Measurements from ENCODE around the gene TRAF4.

TRAF4 gene

DNA sequence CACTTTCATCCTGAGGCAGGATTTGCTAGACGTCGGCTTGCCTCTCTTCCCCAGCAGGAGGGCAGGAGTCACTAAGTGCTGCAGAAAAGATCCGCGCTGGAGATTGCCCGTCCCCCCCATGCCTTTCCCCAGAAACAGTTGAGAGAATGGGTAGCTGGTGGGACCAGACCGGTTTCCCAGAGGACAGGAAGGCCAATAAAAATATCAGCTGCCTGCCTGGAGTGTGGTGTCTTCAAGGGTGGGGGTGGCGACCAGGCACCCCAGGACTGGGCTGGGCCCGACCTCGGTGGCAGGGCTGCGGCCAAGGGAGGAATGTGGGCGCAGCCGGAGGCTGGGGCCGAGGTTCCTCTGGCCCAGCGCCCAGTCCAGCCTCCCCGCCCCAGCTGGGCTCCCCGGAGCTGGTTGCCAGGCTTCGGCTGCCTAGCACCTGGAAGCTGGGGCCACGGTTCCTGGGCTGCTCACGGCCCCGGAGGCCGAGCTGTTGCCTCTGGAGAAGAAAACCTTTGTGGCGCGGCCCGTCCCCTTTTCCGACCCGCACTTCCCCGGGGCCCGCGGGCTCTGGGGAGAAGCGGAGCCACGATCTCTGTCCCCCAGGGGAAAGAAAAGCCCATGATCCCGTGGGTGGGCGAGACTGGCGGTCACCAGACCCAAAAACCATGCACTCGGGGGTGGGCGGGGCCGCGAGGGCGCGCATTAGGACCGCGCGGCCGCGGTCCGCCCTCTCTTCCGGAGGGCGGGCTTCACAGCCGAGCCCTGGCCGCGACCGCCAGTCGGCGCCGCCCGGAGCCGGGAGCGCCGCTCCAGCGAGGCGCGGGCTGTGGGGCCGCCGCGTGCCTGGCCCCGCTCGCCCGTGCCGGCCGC, at the start of gene TRAF4:
TRAF4 (plus strand) TSS at position 769 of the 861 bp plus-strand sequence. CDS start 102 bp downstream, outside the sequence.
- DNase-seq, result peak; percentile 99

DNA sequence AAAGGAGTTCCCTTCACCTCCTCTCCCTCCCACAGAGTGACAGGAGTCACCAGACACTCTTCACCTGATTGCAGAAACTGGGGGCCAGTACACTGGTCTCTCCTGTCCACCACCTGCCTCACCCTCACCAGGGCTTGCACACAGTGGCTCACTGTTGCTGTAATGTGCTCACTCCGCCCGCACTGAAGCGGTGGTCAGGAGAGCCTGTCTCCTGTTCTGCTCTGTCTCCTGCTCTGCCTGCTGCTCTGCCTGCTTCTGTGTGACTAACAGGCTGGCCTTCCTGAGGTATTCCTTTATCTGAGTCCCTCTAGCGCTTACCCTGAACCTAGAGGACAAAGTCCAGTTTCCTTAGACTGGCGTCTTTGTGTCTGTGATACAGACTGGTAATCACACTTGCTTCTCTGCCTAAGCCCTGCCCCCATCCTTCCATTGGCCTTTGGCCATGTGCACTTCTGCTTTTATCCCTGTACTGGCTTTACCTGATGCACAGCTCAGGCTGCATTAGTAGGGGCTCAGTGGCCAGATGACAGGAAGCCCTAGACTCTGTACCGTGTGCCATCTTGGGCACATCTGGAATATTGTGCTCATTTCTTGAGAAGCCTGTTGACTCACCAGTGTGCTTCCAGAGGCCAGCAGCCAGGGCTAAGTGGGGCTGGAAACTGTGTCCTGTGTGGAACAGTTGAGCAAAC, 45.4 kb upstream of the TRAF4 start:
- no peak for DNase-seq

DNA sequence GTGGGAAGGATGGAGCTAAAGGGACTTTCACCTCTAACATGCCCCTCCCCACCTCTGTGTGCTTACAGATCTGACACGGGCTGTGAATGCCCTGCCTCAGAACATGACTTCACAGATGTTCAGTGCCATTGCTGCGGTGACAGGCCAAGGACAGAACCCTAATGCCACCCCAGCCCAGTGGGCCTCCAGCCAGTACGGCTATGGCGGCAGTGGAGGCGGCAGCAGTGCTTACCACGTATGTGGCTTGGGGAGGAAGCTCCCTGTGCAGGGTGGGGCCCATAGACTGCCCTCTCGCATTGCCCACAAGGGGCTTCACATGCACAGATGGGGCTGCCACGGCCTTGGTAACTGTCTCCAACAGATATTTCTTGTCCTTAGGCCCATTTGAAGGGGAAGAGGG, 43.5 kb upstream of the TRAF4 start:
- no peak for DNase-seq

- DNase-seq, result peak; percentile 56
These were observed 42.9 kb upstream of the TRAF4 start for GRCh38 chr17:28700830-28701492.

DNA sequence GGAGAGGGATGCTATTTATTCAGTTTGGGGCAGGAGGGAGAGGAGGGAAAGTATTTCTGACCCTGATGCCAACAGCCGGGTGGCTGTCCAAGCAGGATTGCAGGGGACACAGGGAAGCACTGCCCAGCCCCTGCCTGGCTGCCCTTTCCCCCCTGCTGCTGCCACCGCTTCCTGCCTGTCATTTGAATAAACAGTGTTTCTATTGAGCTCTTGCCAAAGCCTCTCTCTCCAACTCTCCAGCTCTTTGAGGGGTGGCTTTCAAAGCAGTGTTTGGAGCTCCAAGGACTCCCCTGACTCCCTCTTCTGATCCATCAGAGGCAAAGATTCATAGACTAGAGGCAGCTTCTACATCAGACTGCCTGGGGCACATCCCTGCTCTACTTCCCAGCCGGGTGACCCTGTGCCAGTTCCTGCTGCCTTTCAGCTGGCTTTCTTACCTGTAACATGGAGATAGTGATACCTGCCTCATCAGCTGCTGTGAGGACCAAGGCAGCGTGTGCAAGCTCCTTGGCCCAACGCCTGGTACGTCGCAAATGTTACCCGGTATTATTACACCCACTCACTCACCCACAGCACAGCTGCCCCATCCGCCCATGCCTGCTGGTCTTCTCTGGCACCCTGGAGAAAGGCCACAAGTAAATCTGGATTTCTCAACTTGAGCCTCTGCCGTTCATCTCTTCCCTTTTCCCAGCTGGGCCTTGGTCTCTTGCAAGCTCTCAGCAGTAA, 41.6 kb upstream of the TRAF4 start:
- no peak for DNase-seq

DNA sequence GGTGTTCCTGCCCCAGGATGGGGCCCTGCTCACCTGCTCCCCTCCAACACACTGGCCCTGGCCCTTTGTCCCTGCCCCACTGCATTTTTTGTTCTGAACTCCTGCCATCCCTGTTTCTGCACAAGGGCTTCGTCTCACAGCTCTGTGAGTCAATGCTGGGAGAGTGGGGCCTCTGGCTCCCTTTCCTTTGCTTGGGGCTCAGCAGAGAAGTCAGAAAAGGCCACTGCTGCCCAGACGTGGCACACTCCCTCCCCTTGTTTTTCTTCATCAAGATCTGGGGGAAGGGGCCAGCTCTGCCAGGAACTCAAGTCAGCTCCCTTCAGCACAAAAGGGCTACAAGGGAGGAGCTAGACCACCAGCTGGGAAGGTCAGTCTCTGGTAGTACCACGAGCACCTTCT, 41.1 kb upstream of the TRAF4 start:
- DNase-seq, result peak; percentile 55

GRCh38 chr17:28703552-28704218, 40.1 kb upstream of the TRAF4 start:
- no peak for DNase-seq

GRCh38 chr17:28704219-28704858, 39.5 kb upstream of the TRAF4 start:
- no peak for DNase-seq

- no peak for DNase-seq
These were observed 38.6 kb upstream of the TRAF4 start for GRCh38 chr17:28705074-28705659.

DNA sequence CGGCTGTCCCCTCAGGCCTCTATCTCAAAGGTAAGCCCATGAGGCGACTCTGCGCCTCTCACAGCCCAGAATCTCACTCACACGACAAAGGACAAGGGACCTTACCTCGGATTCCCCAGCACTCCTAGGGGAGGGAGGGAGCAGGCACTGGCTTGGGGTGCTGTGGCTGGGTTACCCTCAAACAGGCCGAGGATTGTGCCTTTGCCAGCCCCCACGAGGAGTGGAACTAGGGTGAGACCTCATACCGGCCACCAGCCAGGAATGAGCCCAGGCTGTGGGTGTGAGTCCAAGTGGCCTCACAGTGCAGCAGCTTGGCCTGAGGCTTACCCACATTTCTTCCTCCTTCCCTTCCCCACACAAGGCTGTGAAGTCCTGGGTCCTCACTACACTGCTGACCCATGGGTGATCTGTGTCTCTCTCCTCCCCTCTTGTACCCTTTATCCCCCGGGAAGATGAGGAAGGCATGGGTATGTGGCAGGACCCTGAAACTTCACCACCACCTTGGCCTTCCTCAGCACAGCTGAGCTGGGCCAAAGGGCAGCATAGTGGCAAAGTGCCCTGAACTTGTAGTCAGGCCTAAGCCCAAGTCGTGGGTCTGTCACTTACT, 38.0 kb upstream of the TRAF4 start:
- DNase-seq, result peak; percentile 55

DNA sequence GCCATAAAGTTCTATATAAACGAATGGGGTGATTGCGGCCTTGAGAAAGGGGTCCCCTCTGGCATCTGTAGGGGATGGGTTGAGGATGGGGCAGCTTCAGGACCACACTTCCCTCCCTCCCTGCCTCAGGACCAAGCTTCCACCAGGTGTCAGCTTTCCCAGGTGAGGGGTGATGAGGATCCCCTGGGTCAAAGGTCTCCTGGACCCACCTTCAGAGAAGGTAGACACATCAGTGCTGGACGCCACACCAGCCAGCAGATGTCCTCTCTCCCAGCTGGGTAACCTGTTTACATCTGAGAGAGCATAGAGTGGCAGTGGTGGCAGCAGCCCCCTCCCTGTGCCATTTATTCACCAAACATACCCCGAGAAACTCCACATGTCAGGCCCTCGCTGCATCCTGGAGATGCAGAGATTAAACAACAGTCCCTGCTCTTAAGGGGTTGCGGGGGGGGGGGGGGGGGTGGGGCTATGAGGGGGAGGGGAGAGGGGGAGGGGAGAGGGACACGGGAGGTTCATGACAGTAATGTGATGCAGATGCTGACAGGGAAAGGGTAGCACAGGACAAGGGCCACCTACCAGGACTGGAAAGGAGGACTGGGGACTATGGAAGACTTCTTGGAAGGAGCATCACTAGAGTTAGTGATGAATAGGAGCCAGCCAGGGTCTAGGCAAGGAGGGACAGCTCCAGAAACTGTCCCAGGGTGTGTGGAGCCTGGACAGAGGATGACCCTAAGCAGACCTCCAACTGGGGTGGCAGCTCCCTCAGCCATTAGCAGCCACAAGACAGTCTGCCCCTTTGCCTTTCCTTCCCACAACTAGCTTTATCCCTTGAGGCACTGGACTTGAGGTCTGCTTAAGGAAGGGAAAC, 37.1 kb upstream of the TRAF4 start:
- peak; percentile 53 for DNase-seq

- DNase-seq, result no peak
These were observed 36.5 kb upstream of the TRAF4 start for GRCh38 chr17:28707339-28707720.

- DNase-seq, result peak; percentile 100
These were observed 32.7 kb upstream of the TRAF4 start for GRCh38 chr17:28710861-28711722.

DNA sequence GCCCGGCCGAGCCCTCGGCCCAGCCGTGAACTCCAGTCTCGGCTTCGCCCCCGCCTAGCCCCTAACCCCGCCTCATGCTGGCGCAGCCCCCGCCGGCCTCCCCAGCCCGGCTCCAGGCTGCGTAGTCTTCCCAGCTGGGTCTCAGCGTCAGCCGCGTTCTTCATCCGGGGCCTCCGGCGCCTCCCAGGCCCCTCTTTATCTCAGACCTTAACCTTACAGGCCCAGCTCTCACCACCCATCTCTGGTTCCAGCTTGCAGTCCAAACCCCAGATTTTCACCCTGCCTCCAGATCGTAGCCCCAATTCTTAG, 32.1 kb upstream of the TRAF4 start, which contains the start of gene PROCA1:
PROCA1 (minus strand) TSS at position 166 of the 309 bp plus-strand sequence. CDS start 228 bp downstream, outside the sequence.
- DNase-seq, result no peak

DNA sequence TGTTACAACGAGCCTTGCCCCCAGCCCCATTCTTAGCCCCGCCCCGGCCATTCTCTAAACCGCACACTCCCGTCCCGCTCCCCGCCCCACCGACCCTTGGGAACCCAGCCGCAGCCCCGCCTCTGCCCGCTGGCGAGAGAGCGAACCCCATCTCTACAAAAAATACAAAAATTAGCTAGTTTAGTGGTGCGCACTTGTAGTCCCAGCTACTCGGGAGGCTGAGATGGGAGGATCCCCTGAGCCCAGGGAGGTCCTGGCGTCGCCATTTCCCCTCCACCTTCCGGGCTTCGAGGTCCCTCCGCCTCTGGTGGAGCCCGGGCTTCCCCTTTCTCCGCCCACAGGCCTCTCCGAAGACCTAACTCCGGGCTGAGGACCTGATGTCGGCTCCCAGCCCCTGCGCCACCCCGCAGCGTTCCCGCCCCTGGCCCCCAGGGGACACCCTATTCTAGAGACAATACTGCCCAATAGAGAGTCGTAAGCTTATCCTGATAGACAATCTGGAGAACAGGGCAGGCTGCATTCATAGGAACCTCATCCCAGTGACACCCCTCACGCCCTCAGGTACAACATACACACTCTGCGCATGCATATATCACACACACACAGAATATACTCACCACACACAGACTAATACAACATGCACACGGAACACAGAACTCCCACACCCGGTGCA, 31.6 kb upstream of the TRAF4 start:
- peak; percentile 91 for DNase-seq

DNA sequence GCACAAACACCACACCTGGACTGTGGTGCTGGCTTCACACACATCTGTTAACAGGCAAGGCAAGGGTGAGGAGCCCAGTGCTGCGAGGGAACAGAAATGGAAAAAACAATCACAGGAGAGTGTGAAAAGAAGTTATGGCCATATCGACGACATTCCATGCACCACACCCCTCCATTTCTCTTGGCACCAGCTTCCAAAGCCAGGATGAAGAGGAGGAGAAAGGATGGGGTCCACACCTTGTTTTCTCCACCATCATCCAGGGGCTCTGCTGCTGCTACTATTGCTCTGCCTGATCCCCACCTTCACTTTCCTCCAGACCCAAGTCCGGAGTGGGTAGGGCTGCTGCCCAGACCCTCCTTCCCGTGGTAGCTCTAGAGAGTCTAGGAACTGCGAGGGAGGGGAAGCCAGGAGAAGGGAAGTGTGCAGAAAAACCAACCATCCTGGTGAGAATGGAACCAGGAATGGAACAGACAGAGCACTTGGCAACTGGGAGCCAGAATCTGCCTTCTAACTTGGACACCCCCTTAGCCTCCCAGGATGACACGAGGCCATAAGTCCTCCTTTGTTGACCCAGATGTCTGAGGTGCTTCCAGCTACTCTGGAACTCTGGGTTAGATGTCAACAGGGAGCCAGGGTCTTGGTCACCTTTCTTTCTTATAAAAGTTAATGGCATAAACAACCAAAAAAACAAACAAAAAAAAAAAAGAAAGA, 31.0 kb upstream of the TRAF4 start:
- DNase-seq, result peak; percentile 60

DNA sequence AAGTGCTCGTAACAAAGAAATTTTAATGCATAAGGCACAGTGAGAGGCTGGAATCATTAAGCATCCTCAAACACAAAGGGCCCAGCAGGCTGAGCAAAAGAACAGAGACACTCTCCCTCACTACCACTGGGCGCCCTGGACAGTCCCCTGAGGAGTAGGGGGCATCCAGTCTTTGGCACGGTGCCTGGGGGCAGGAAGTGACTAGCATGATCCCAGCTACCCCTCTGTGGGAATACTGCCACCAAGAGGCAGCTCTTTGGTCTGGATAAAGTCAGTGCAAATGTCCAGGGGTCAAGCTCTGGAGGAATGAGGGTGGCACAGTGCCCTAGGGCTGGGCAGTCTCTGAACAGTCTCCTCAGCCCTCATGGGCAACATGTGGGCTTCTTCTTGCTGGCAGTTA, 29.5 kb upstream of the TRAF4 start:
- DNase-seq, result no peak

DNA sequence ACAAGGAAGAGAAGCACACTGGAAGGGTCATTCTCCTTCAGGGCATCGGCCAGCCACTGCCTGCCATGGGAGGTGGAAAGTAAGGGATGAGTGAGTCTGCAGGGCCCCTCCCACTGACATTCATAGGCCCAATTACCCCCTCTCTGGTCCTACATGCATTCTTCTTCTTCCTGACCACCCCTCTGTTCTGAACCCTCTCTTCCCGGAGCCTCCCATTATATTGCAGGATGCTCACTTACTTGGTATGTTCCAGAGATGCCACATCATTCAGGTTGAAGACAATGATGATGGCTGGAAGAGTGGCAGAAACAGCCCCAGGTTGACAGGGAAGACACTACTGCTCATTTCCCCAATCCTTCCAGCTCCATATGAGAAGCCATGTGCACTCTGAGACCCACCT, 28.6 kb upstream of the TRAF4 start:
- peak; percentile 43 for DNase-seq

All from islet precursor cell (in vitro differentiated cells).